Colon (tissue), 2 donors: ENCODE measurements around the gene TMEM39B.
"Not testable (repeated sequence)": the region's sequence is repeated elsewhere in the genome, so short reads cannot be mapped to it uniquely, and the experiment has no call there.

Experiments used
- FAIRE-seq: peaks from 2 replicates; lab custom pipeline; 2012; peaks lifted over from hg19 to GRCh38; lab: Jason Lieb, UNC
- donor health status: control.
- donor health status: control.

The TMEM39B gene

GRCh38 chr1:32072622-32073298, at the start of gene TMEM39B:
TSS of gene TMEM39B (plus strand) at chr1:32072939. CDS start at chr1:32073048, 109 bp downstream.
- FAIRE-seq: no peak

DNA sequence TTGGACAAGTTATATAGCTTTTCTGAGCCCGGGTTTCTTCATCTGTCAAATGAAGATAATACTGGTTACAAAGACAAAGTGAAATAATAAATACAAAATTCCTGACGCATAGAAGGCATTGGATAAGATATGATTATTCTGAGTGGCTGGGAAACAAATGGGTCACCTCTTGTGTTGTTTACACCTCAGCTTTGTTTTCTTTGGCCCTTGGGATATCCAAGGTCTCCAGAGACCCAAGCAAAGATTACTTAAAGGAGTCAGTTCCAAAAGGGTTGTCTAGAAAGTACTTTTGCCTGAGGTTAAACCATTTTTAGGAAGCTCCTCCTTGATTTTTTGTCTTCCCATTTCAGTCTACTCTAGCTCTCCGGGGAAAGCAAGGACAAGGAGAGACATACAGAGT, 49.4 kb upstream of the TMEM39B start:
- FAIRE-seq: no peak

DNA sequence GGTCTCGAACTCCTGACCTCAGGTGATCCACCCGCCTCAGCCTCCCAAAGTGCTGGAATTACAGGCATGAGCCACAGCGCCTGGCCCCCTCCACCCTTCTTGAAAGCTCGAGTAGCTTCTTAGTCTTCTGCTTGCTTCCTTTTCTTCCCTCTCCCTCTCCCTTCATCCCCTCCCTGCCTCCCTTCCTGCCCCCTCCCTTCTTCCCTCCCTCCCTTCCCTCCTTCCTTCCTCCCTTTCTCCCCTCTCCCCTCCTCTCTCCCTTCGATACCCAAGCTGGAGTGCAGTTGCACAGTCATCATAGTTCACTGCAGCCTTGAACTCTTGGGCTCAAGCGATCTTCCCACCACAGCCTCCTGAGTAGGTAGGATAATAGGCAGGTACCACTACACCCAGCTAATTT, 47.2 kb upstream of the TMEM39B start:
- FAIRE-seq: no peak

DNA sequence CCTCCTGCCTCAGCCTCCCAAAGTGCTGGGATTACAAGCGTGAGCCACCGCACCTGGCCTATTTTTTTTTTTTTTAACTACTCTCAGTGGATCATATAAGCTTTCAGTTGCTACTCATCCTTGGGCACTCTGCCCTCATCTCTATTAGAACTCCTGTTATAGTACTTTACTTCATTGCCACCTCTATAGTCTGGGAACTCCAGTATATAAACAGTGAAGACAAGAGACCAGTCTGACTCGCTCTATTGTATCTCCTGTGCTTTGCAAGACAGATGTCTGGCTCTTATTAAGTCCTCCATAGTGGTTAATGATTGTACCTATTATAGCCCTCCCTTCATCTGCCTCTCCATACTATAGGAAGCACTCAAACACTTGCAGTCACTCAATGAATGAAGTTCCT, 44.0 kb upstream of the TMEM39B start:
- FAIRE-seq: no peak

GRCh38 chr1:32031578-32032274, 41.0 kb upstream of the TMEM39B start:
- FAIRE-seq: no peak

DNA sequence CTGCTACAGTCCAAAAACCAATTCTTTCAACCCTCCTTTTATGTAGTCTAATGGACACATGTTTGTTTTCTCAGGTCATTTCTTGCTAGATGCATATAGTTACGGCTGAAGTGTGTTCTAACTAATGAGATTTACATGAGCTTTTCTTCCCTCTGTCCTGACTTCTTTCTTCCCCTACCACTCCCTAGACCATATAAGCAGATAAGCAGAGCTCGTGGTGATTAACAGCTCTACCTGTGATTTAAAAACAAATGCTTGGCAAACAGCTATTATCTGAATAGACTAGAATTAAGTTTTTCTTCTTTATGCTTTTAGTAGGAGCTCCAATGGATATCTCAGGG, 40.5 kb upstream of the TMEM39B start:
- no peak for FAIRE-seq

DNA sequence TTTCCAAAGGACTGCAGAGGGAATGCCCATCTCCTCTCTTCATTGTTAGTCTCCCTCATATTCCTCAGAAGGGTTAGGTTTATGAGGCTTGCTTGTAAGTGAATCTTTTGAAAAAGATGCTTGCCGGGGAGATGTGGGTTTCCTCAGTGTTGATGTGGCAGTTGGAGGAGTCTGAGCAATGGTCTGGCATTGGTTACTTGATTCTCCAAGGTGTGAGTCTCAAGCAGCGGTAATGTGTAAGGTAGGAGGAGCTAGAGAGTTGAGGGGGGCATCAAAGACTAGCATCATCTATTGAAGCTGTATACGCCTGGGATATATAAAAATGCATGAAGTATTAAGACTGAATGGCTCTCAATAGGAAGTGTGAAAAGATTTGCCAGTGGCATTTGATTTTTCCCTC, 37.6 kb upstream of the TMEM39B start:
- no peak for FAIRE-seq

DNA sequence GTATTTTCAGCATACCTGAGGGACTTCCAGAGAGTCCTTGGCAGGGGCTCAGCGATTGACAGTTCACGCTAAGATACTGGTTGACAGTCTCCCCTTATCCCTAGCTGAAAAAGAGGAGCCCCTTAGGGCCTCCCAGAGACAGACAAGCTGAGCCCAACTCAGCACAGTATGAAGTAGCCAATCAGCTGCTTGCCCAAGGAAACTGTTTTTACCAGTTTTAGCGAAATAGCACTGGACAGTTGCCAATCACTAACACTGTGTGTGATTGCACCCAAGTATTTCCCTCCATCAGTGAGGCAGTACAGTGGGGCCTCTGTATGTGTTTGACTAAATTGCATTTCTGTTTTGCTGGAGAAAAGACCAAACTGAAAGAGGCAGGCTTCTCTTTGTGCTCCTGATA, 32.0 kb upstream of the TMEM39B start:
- no peak for FAIRE-seq

GRCh38 chr1:32042330-32042729, 30.4 kb upstream of the TMEM39B start:
- FAIRE-seq: no peak

GRCh38 chr1:32044234-32044633, 28.5 kb upstream of the TMEM39B start:
- FAIRE-seq: no peak

DNA sequence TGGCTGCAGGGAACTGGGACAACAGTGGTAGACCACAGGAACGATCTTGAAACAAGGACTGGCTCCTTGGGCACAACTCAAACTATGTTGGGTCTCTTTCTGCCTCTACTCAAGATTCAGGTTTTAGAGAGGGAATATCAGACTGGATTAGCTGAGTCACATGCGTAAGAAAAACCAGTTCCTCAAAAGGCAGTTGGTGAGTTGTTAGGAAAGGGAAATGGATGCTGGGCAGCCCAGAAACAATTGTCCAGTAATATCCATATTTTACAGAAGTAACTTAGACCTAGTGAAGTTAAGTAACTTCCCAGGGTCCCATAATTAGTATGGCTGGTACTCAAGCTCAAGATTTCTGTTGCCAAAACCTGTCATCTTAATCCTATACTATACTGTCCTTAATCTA, 27.0 kb upstream of the TMEM39B start:
- no peak for FAIRE-seq

GRCh38 chr1:32047701-32048100, 25.0 kb upstream of the TMEM39B start:
- FAIRE-seq: no peak

DNA sequence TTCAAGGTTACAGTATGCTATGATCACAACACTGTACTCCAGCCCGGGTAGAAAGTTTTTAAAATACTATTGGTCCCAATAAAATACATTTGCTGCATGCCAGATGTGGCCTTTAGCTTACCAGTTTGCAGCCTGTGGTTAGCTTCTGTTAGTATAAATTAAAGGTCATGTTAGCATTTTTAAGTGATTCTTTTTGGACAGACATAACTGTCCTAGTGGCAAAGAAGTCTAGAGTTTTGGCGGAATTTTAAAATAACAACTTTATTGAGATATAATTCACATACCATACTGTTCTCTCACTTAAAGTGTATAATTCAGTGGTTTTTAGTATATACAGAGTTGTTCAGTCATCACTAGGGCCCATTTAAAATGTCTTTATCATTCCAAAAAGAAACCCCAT, 24.3 kb upstream of the TMEM39B start:
- no peak for FAIRE-seq

- FAIRE-seq: no peak
Observed at GRCh38 chr1:32051706-32052105, 21.0 kb upstream of the TMEM39B start.

- FAIRE-seq: no peak
Observed at GRCh38 chr1:32052887-32053286, 19.9 kb upstream of the TMEM39B start.

DNA sequence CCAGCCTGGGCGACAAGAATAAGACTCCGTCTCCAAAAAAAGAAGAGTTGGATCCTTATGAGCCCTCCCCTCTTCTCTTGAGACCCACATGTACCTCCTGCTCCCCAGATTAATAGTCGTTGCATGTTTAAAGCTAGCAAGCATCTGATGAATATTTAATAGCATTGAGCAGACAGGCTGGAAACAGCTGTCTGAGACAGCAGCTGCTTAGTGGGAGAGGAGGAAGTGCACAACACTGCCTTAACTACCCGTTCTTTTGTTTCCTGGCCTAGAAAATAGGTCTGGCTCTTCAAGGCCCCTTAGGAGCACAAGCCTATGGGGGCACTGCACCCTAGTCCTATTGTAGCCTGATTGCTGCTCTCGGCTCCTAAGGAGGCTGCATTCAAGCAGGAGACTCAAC, 17.3 kb upstream of the TMEM39B start:
- no peak for FAIRE-seq

DNA sequence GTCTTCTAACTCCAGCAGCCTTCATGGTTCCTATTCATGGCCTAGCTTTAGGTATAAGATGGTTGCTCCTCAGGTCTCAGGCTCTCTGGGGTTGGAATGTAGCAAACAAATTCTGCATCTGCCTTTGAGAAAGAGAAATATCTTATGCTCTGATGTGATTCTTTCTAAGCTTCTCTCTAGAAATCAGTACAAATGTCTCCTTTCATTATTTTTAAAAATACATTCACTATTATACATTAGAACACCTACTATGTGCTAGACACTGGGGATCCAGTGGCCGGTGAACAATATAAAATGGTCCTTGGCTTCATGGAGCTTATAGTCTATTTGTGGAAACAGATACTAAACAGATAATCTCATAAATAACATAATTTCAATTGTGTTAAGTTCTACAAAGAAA, 16.1 kb upstream of the TMEM39B start:
- no peak for FAIRE-seq

GRCh38 chr1:32060914-32061313, 11.8 kb upstream of the TMEM39B start:
- no peak for FAIRE-seq

DNA sequence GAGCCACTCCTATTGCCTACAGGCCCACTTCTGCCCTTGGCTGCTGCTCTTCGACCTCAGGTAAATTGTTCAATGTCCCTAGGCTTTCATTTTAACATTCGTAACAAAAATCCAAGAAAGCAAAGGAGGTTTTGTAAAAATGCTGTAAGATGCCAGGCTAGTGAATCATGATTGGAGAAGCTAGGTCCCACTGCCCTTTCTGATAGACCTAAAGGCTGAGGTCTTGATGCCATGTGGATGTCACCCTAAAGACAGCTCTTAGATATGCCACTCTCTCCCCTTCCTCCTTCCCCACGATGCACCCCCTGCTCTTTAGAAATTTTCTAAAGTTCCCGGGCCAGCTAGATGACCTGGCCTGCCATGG, 9.9 kb upstream of the TMEM39B start:
- FAIRE-seq: no peak

- FAIRE-seq: no peak
Observed at GRCh38 chr1:32063261-32063681, 9.5 kb upstream of the TMEM39B start.

GRCh38 chr1:32065613-32066488, 6.9 kb upstream of the TMEM39B start:
- not testable (repeated sequence) for FAIRE-seq

- FAIRE-seq: no peak
Observed at GRCh38 chr1:32066489-32066873, 6.3 kb upstream of the TMEM39B start.

DNA sequence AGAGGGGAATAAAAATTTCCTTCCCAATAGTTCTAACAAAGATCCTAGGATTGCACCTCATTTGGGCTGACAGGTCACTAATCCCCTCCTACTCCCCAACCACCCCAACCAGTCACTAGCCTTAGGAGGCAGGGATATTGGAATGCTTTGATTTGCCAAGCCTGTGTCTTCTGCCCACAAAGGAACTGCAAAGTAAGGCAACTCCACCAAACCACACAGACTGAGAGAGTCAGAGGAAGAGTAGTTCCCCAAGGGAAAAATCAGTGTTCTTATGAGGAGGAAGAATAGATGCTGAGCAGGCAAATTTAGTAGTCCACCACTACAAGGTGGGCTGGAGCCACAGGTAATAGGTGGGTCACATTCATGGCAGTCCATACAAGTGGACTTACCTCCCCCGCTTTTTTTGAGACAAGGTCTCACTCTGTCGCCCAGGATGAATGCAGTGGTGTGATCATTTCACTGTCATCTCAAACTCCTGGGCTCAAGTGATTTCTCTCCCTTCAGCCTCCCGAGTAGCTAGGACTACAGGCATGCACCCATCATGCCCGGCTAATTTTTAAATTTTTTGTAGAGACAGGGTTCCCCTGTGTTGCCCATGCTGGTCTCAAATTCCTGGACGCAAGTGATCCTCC, 3.7 kb upstream of the TMEM39B start:
- FAIRE-seq: no peak
